A204.1 (cell line): ENCODE data around the gene LRMDA.

ENCODE experiments used
- FAIRE-seq: peaks from 2 replicates; lab custom pipeline; 2012; peaks lifted over from hg19 to GRCh38; lab: Jason Lieb, UNC

LRMDA gene

GRCh38 chr10:76231286-76231934, 800.0 kb downstream of the LRMDA start:
- FAIRE-seq = no peak

GRCh38 chr10:76234499-76235226, 803.2 kb downstream of the LRMDA start:
- no peak for FAIRE-seq

- no peak for FAIRE-seq
Observed at GRCh38 chr10:76236356-76236755, 804.9 kb downstream of the LRMDA start.

GRCh38 chr10:76242956-76243355, 811.5 kb downstream of the LRMDA start:
- no peak for FAIRE-seq

- no peak for FAIRE-seq
Observed at GRCh38 chr10:76244061-76244686, 812.8 kb downstream of the LRMDA start.

GRCh38 chr10:76245951-76246495, 814.6 kb downstream of the LRMDA start:
- no peak for FAIRE-seq

- FAIRE-seq = no peak
Observed at GRCh38 chr10:76248649-76249200, 817.3 kb downstream of the LRMDA start.

GRCh38 chr10:76251841-76252671, 820.6 kb downstream of the LRMDA start:
- FAIRE-seq = no peak

GRCh38 chr10:76252733-76253132, 821.3 kb downstream of the LRMDA start:
- no peak for FAIRE-seq

GRCh38 chr10:76255241-76255640, 823.8 kb downstream of the LRMDA start:
- no peak for FAIRE-seq

- FAIRE-seq = no peak
Observed at GRCh38 chr10:76257816-76258215, 826.4 kb downstream of the LRMDA start.

GRCh38 chr10:76265441-76266113, 834.2 kb downstream of the LRMDA start:
- FAIRE-seq = no peak

- FAIRE-seq = no peak
Observed at GRCh38 chr10:76268530-76268929, 837.1 kb downstream of the LRMDA start.

GRCh38 chr10:76268954-76269353, 837.5 kb downstream of the LRMDA start:
- no peak for FAIRE-seq

- FAIRE-seq = no peak
Observed at GRCh38 chr10:76270464-76270863, 839.0 kb downstream of the LRMDA start.

- FAIRE-seq = no peak
Observed at GRCh38 chr10:76274933-76275332, 843.5 kb downstream of the LRMDA start.

GRCh38 chr10:76278811-76279460, 847.5 kb downstream of the LRMDA start:
- FAIRE-seq = no peak

GRCh38 chr10:76281659-76282058, 850.2 kb downstream of the LRMDA start:
- FAIRE-seq = no peak

- FAIRE-seq = no peak
Observed at GRCh38 chr10:76282061-76283025, 850.9 kb downstream of the LRMDA start.

- FAIRE-seq = no peak
Observed at GRCh38 chr10:76284351-76284750, 852.9 kb downstream of the LRMDA start.
